Measurements from ENCODE around the gene FBXO21. TPM values are rescaled to one million over a fixed set of nuclear protein-coding genes. Genes with fewer than 3 reads are reported as not detected.

The FBXO21 gene
- total and polyA plus RNA-seq, 4 donors, result 9.7 to 111 (median 29.4) TPM

DNA sequence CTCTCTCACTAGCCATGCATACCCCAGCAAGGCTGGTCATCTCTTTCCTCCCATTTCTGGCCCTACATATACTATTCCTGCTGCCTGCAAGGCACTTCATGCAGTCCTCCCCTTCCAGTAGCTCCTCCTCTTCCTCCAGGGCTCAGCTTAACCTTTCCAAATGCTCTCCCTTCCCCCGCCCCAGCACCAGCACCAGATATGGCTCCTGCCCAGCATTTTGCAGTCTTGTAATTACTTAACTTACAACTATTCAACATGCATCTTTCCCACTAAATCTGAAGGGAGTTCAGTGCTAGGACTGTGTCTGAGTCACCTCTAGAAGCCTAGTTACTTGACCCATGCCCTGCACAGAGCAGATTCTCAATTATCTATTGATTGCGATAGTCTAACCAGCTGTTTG, 1.8 kb upstream of the FBXO21 start:
- Histone ChIP-seq H3K27ac (ENCODE audit: low read depth in 1 of 2, low read length in 1 of 2) (no peak overlapping the region), H3K4me1 (ENCODE audit: control insufficient read depth in 5 of 5, insufficient read depth in 5 of 5, low read length in 5 of 5) (peaks cover 0 to 15% (median 0%) of the 10 kb centered on the region in 5 donors), H3K9me3 (ENCODE audit: control insufficient read depth in 4 of 4, insufficient read depth in 3 of 4, low read length in 3 of 4) (no peaks in the 10 kb centered on the region), H3K4me3 (no peak overlapping the region), H3K9ac (ENCODE audit: insufficient read depth in 1 of 2, low read length in 2 of 2) (no peak overlapping the region), H3K27me3 (ENCODE audit: control insufficient read depth in 3 of 3, insufficient read depth in 3 of 3, low read length in 2 of 3) (no peaks in the 10 kb centered on the region), H3K36me3 (ENCODE audit: control insufficient read depth in 4 of 4, insufficient read depth in 4 of 4, low read length in 4 of 4) (peaks cover 0 to 3% (median 0%) of the 10 kb centered on the region in 4 donors)
- ATAC-seq (ENCODE audit: insufficient read depth, low FRiP score) (no peak), DNase-seq (peak in 2 of 3 donors; percentile 16 to 17)
- 81 to 87% methylated on average over 2 of the region's 2 CpGs for WGBS, 2 donors
- TF ChIP-seq, protein P1, sequence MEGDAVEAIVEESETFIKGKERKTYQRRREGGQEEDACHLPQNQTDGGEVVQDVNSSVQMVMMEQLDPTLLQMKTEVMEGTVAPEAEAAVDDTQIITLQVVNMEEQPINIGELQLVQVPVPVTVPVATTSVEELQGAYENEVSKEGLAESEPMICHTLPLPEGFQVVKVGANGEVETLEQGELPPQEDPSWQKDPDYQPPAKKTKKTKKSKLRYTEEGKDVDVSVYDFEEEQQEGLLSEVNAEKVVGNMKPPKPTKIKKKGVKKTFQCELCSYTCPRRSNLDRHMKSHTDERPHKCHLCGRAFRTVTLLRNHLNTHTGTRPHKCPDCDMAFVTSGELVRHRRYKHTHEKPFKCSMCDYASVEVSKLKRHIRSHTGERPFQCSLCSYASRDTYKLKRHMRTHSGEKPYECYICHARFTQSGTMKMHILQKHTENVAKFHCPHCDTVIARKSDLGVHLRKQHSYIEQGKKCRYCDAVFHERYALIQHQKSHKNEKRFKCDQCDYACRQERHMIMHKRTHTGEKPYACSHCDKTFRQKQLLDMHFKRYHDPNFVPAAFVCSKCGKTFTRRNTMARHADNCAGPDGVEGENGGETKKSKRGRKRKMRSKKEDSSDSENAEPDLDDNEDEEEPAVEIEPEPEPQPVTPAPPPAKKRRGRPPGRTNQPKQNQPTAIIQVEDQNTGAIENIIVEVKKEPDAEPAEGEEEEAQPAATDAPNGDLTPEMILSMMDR (IDR thresholded peaks at IDR 0.05; ENCODE audit: control extremely low read depth, extremely low read depth), result no peak

DNA sequence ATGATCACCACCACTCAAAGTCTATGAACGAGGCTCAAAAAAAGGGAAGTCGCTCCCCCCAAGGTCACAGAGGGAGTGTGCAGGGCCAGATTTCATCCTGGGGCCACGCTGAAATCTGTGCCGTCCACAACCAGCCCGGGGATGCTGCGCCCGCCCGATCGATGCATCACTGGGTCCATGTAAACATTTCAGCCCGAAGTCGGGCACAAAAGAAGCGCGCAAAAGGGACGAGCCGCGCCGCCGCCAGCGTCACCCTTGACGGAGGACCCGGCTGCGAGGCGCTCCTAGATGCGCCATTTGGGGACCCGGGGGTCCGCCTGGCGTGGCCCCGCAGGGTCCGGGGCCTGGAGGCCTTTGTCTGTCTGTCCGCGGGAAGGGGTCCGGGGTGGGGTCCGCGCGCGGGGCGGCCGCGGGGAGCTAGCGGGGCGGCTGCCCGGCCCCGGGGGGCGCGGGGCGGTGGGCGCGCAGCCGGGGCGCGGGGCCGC, 503 bp downstream of the FBXO21 start:
- 0 to 1% methylated on average over 39 to 52 of the region's 52 CpGs for WGBS, 2 donors
- peaks cover 1 to 15% (median 4%) of the 10 kb centered on the region in 4 donors for H3K36me3 ChIP-seq (ENCODE audit: control insufficient read depth in 4 of 4, insufficient read depth in 4 of 4, low read length in 4 of 4)
- no peak for ATAC-seq (ENCODE audit: insufficient read depth, low FRiP score)

DNA sequence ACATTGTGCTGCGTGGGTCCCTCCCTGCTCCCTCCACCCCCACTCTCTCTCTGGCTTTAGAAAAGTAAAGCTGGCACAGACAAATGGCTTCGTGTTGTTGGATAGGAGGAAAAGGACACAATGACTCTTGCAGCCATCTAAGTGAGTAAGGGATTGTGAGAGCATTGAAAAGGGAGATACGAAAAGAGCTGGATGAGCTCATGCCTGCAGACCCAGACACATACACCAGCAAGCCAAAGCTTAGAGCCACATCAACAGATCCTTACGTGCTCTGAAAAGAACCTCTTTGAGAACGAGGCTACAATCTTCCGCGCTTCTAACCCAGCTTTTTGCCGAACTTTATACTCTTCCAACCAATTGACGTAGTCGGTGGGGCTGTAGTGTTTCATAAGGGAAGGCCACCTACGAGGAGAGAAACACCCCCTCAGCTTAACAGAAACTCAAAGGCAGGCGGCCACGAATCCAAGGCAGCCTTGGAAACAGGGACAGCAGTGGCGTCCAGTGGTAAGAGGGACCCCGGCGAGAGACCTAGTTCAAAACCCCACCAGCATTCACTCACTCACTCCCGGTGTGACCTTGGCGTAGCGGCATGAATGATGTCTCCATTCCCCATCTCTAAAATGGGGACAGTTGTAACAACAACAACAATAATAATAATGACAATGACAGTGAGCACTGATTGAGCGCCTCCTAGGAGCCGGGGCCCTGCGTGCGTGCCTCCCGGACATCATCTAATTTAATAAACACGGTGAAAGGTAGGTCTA, 1.1 kb downstream of the FBXO21 start:
- 29 to 49% methylated on average over 25 of the region's 25 CpGs for WGBS, 2 donors
- ATAC-seq (ENCODE audit: insufficient read depth, low FRiP score), result no peak
- Histone ChIP-seq H3K9ac (ENCODE audit: insufficient read depth in 1 of 2, low read length in 2 of 2) (peak overlapping the region; percentile 30 to 89), H3K4me1 (ENCODE audit: control insufficient read depth in 5 of 5, insufficient read depth in 5 of 5, low read length in 5 of 5) (peaks cover 0 to 15% (median 0%) of the 10 kb centered on the region in 5 donors), H3K27ac (ENCODE audit: low read depth in 1 of 2, low read length in 1 of 2) (peak overlapping the region; percentile 51 to 76), H3K4me3 (peak overlapping the region; percentile 100), H3K27me3 (ENCODE audit: control insufficient read depth in 3 of 3, insufficient read depth in 3 of 3, low read length in 2 of 3) (no peaks in the 10 kb centered on the region), H3K9me3 (ENCODE audit: control insufficient read depth in 4 of 4, insufficient read depth in 3 of 4, low read length in 3 of 4) (no peaks in the 10 kb centered on the region), H3K36me3 (ENCODE audit: control insufficient read depth in 4 of 4, insufficient read depth in 4 of 4, low read length in 4 of 4) (peaks cover 5 to 21% (median 7%) of the 10 kb centered on the region in 4 donors)
- TF ChIP-seq, protein P1 (IDR thresholded peaks at IDR 0.05; ENCODE audit: control extremely low read depth, extremely low read depth), result no peak
- peak; percentile 43 to 77 (median 76) for DNase-seq

More for the DNA sequence above, 503 bp downstream of the FBXO21 start:
- Histone ChIP-seq H3K4me1 (ENCODE audit: control insufficient read depth in 5 of 5, insufficient read depth in 5 of 5, low read length in 5 of 5) (peaks cover 0 to 15% (median 0%) of the 10 kb centered on the region in 5 donors), H3K9ac (ENCODE audit: insufficient read depth in 1 of 2, low read length in 2 of 2) (peak overlapping the region; percentile 55 to 89), H3K9me3 (ENCODE audit: control insufficient read depth in 4 of 4, insufficient read depth in 3 of 4, low read length in 3 of 4) (no peaks in the 10 kb centered on the region), H3K27ac (ENCODE audit: low read depth in 1 of 2, low read length in 1 of 2) (peak overlapping the region; percentile 51 to 94), H3K27me3 (ENCODE audit: control insufficient read depth in 3 of 3, insufficient read depth in 3 of 3, low read length in 2 of 3) (no peaks in the 10 kb centered on the region), H3K4me3 (peak overlapping the region; percentile 100)
- TF ChIP-seq, protein P1 (IDR thresholded peaks at IDR 0.05; ENCODE audit: control extremely low read depth, extremely low read depth), result no peak
- DNase-seq, result peak; percentile 53 to 57 (median 56)

Measured in lung (tissue), 12 donors.